PC-9 (cell line): ENCODE results near the gene RAD9A. TPM values are rescaled to one million over a fixed set of nuclear protein-coding genes. Genes with fewer than 3 reads are reported as not detected.

ENCODE experiments used
- BruUV-seq: library from RNA; stranded (reverse); fragments of 400-500 nt; replicated peaks from 2 replicates; lab custom pipeline; 2021; lab: Mats Ljungman, UMichigan
- CTCF ChIA-PET: fragments of 300-600 bp; sonication (Branson Sonifier 250); formaldehyde crosslinking; loops from one replicate; lab custom pipeline; 2022; ENCODE audit warnings: antibody characterized with exemption; lab: Charles Lee
- POLR2A ChIA-PET: fragments of 300-600 bp; sonication (Branson Sonifier 250); formaldehyde crosslinking; loops from one replicate; lab custom pipeline; 2022; ENCODE audit warnings: antibody characterized with exemption; ENCODE audit not compliant: unreplicated experiment; lab: Charles Lee
- DNase-seq, 2 experiments: peaks; one replicate each; pipeline versions ENCODE4 v3.0.0 to v3.0.0-alpha.2; 2015 to 2022; ENCODE audit warnings: mixed read lengths in 1 of 2
- H2AFZ ChIP-seq: fragments of 200-600 bp; sonication (generic); 2 replicates; pipeline ENCODE4 v1.8.1; 2017; ENCODE audit warnings: antibody characterized with exemption
- H3F3A ChIP-seq: fragments of 200-600 bp; sonication (generic); 2 replicates; pipeline ENCODE4 v1.8.1; 2017; ENCODE audit warnings: antibody characterized with exemption, mild to moderate bottlenecking, low read depth; ENCODE audit not compliant: insufficient read depth
- H3K27ac ChIP-seq: fragments of 200-600 bp; sonication (generic); 2 replicates; pipeline ENCODE4 v1.6.1; 2016; ENCODE audit warnings: mixed run types
- H3K27me3 ChIP-seq: fragments of 200-600 bp; sonication (generic); 2 replicates; pipeline ENCODE4 v1.6.1; 2016; ENCODE audit warnings: low read depth, mixed run types; ENCODE audit not compliant: insufficient read depth
- H3K36me3 ChIP-seq: fragments of 200-600 bp; sonication (generic); 2 replicates; pipeline ENCODE4 v1.6.1; 2016; ENCODE audit warnings: low read depth, mixed run types
- H3K4me1 ChIP-seq: fragments of 200-600 bp; sonication (generic); replicated peaks from 2 replicates; pipeline ENCODE4 v1.6.1; 2016; ENCODE audit warnings: mixed run types; ENCODE audit not compliant: insufficient read depth
- H3K4me2 ChIP-seq: fragments of 200-600 bp; sonication (generic); 2 replicates; pipeline ENCODE4 v1.6.1; 2017; ENCODE audit warnings: mixed run types
- H3K4me3 ChIP-seq: fragments of 200-600 bp; sonication (generic); 2 replicates; pipeline ENCODE4 v1.6.1; 2016; ENCODE audit warnings: mixed run types
- H3K79me2 ChIP-seq: fragments of 200-600 bp; sonication (generic); 2 replicates; pipeline ENCODE4 v1.6.1; 2017; ENCODE audit warnings: low read depth, mixed run types
- H3K9me2 ChIP-seq: fragments of 200-600 bp; sonication (generic); 2 replicates; pipeline ENCODE4 v1.8.1; 2017; ENCODE audit warnings: mild to moderate bottlenecking; ENCODE audit not compliant: insufficient read depth
- H3K9me3 ChIP-seq: fragments of 200-600 bp; sonication (generic); 2 replicates; pipeline ENCODE4 v1.8.1; 2016; ENCODE audit warnings: low read depth; ENCODE audit not compliant: insufficient read depth
- H4K20me1 ChIP-seq: fragments of 200-600 bp; sonication (generic); 2 replicates; pipeline ENCODE4 v1.8.1; 2017; ENCODE audit not compliant: insufficient read depth
- CTCF ChIP-seq: fragments of 200-600 bp; sonication (generic); conservative IDR thresholded peaks from 2 replicates; pipeline ENCODE4 v1.6.1; 2017; ENCODE audit warnings: mixed run types, antibody characterized with exemption, mild to moderate bottlenecking, moderate library complexity
- EZH2 ChIP-seq: fragments of 200-600 bp; sonication (generic); IDR thresholded peaks from 2 replicates; pipeline ENCODE4 v1.8.0; 2017; ENCODE audit warnings: antibody characterized with exemption, low read depth
- intact Hi-C: fragments of 100-400 bp; cut with micrococcal nuclease; formaldehyde crosslinking; loops from one replicate; pipeline ENCODE4 v1.10.0; 2022; ENCODE audit not compliant: unreplicated experiment
- total RNA-seq: library from RNA; stranded (reverse); gene quantifications from 2 replicates; pipeline ENCODE4 v1.2.3, GENCODE V29; 2021

The RAD9A gene
- total RNA-seq, 1 experiment from 2014 or later, result 62.8 TPM

- Histone ChIP-seq H3K79me2 (peaks cover 45% of the 10 kb centered on the region), H3K9me2 (no peaks in the 10 kb centered on the region), H3K27me3 (no peaks in the 10 kb centered on the region), H3K9me3 (no peaks in the 10 kb centered on the region), H2AFZ (no peak overlapping the region), H4K20me1 (peaks cover 57% of the 10 kb centered on the region), H3K36me3 (peaks cover 19% of the 10 kb centered on the region), H3K4me3 (no peak overlapping the region), H3K4me1 (peaks cover 6% of the 10 kb centered on the region), H3K27ac (no peak overlapping the region), H3K4me2 (no peak overlapping the region), H3F3A (peaks cover 55% of the 10 kb centered on the region)
- CTCF ChIA-PET, result no interaction called here
- TF ChIP-seq CTCF (no peak), EZH2 (no peak)
- DNase-seq, result no peak
- POLR2A ChIA-PET, result no interaction called here
- no TSS peak for BruUV-seq
- intact Hi-C loops, result no loop called here
Observed at GRCh38 chr11:67366546-67366945, 25.2 kb upstream of the RAD9A start.

GRCh38 chr11:67366961-67367760 lies 24.6 kb upstream of the RAD9A start:
- no peaks in the 10 kb centered on the region for H3K9me2 ChIP-seq
- H4K20me1 ChIP-seq, result peaks cover 63% of the 10 kb centered on the region
- peaks cover 50% of the 10 kb centered on the region for H3F3A ChIP-seq
- no peak for TF ChIP-seq CTCF
- TF ChIP-seq EZH2, result no peak
- intact Hi-C loops, result no loop called here
- no peaks in the 10 kb centered on the region for H3K27me3 ChIP-seq
- no TSS peak for BruUV-seq
- ChIA-PET POLR2A (interaction anchor here (0.6 kb wide), 1 partner anchor 25 kb away, joined by 3 read pairs; the partner anchor contains the start of gene RAD9A), CTCF (no interaction called here)
- peak in 1 of 2 experiments; percentile 28 for DNase-seq
- no peak overlapping the region for H3K4me2 ChIP-seq
- peaks cover 51% of the 10 kb centered on the region for H3K79me2 ChIP-seq
- H3K36me3 ChIP-seq, result peaks cover 19% of the 10 kb centered on the region
- H3K4me3 ChIP-seq, result no peak overlapping the region
- H3K27ac ChIP-seq, result no peak overlapping the region
- H3K4me1 ChIP-seq, result peaks cover 12% of the 10 kb centered on the region
- no peak overlapping the region for H2AFZ ChIP-seq
- no peaks in the 10 kb centered on the region for H3K9me3 ChIP-seq

GRCh38 chr11:67367761-67368227 lies 24.0 kb upstream of the RAD9A start:
- Histone ChIP-seq H3F3A (peaks cover 45% of the 10 kb centered on the region), H3K27me3 (no peaks in the 10 kb centered on the region), H3K36me3 (peaks cover 19% of the 10 kb centered on the region), H2AFZ (no peak overlapping the region), H3K4me2 (no peak overlapping the region), H3K9me2 (no peaks in the 10 kb centered on the region), H3K27ac (no peak overlapping the region), H3K4me3 (no peak overlapping the region), H4K20me1 (peaks cover 63% of the 10 kb centered on the region), H3K79me2 (peaks cover 53% of the 10 kb centered on the region), H3K4me1 (peaks cover 12% of the 10 kb centered on the region), H3K9me3 (no peaks in the 10 kb centered on the region)
- CTCF ChIA-PET, result no interaction called here
- no TSS peak for BruUV-seq
- TF ChIP-seq EZH2 (no peak), CTCF (no peak)
- POLR2A ChIA-PET, result interaction anchor here (0.6 kb wide), 1 partner anchor 24 kb away, joined by 3 read pairs; the partner anchor contains the start of gene RAD9A
- DNase-seq, result no peak
- intact Hi-C loops, result no loop called here
